H9 (cell line): ENCODE results near the gene MAD1L1. TPM values are rescaled to one million over a fixed set of nuclear protein-coding genes. Genes with fewer than 3 reads are reported as not detected.

Experiments used
- DNase-seq: peaks from one replicate; pipeline ENCODE4 v3.0.0-alpha.2; 2017
- H2AFZ ChIP-seq: one replicate; pipeline ENCODE4 v1.6.1; 2013; ENCODE audit warnings: mild to moderate bottlenecking, low read length, control low read depth, moderate library complexity
- H2AK5ac ChIP-seq: 2 replicates; pipeline ENCODE4 v1.6.1; 2013; ENCODE audit warnings: low read length, control low read depth, mixed read lengths; ENCODE audit not compliant: insufficient read length
- H2BK120ac ChIP-seq: one replicate; pipeline ENCODE4 v1.6.1; 2013; ENCODE audit warnings: low read depth, mild to moderate bottlenecking, low read length, control low read depth, inconsistent platforms; ENCODE audit not compliant: poor library complexity, severe bottlenecking
- H2BK12ac ChIP-seq: 2 replicates; pipeline ENCODE4 v1.6.1; 2013; ENCODE audit warnings: low read length, control low read depth, mixed read lengths, low read depth; ENCODE audit not compliant: insufficient read length
- H2BK15ac ChIP-seq: 2 replicates; pipeline ENCODE4 v1.6.1; 2013; ENCODE audit warnings: low read depth, low read length, control low read depth
- H2BK20ac ChIP-seq: one replicate; pipeline ENCODE4 v1.6.1; 2013; ENCODE audit warnings: low read depth, mild to moderate bottlenecking, low read length, control low read depth, inconsistent platforms; ENCODE audit not compliant: poor library complexity, severe bottlenecking
- H2BK5ac ChIP-seq: 2 replicates; pipeline ENCODE4 v1.6.1; 2013; ENCODE audit warnings: low read length, control low read depth, mixed read lengths; ENCODE audit not compliant: insufficient read length
- H3K14ac ChIP-seq: 2 replicates; pipeline ENCODE4 v1.6.1; 2013; ENCODE audit warnings: low read length, control low read depth; ENCODE audit not compliant: insufficient read depth
- H3K18ac ChIP-seq: 2 replicates; pipeline ENCODE4 v1.6.1; 2013; ENCODE audit warnings: low read depth, mild to moderate bottlenecking, mixed read lengths, low read length, control low read depth; ENCODE audit not compliant: insufficient read length
- H3K23ac ChIP-seq: 2 replicates; pipeline ENCODE4 v1.6.1; 2013; ENCODE audit warnings: low read length, control low read depth, mixed read lengths, low read depth; ENCODE audit not compliant: insufficient read length
- H3K23me2 ChIP-seq: 2 replicates; pipeline ENCODE4 v1.6.1; 2013; ENCODE audit warnings: low read depth, mild to moderate bottlenecking, mixed read lengths, low read length, control low read depth; ENCODE audit not compliant: insufficient read length, poor library complexity, severe bottlenecking
- H3K27ac ChIP-seq: 2 replicates; pipeline ENCODE4 v1.5.1; 2013; ENCODE audit warnings: low read length, control low read depth, mixed read lengths, low read depth; ENCODE audit not compliant: insufficient read length
- H3K27me3 ChIP-seq: 2 replicates; pipeline ENCODE4 v1.6.1; 2013; ENCODE audit warnings: low read length, control low read depth, inconsistent platforms; ENCODE audit not compliant: insufficient read depth
- H3K4ac ChIP-seq: 2 replicates; pipeline ENCODE4 v1.6.1; 2013; ENCODE audit warnings: low read depth, mild to moderate bottlenecking, control low read depth, inconsistent platforms, low read length, moderate library complexity
- H3K4me1 ChIP-seq: 2 replicates; pipeline ENCODE4 v1.6.1; 2013; ENCODE audit warnings: low read length, control low read depth, inconsistent platforms; ENCODE audit not compliant: insufficient read depth
- H3K4me2 ChIP-seq: 2 replicates; pipeline ENCODE4 v1.6.1; 2013; ENCODE audit warnings: low read length, control low read depth, mixed read lengths; ENCODE audit not compliant: insufficient read length, insufficient read depth
- H3K56ac ChIP-seq: 2 replicates; pipeline ENCODE4 v1.6.1; 2013; ENCODE audit warnings: low read depth, mild to moderate bottlenecking, mixed read lengths, low read length, control low read depth; ENCODE audit not compliant: insufficient read length
- H3K79me1 ChIP-seq: 2 replicates; pipeline ENCODE4 v1.6.1; 2013; ENCODE audit warnings: low read depth, mild to moderate bottlenecking, moderate library complexity, low read length, control low read depth, inconsistent platforms; ENCODE audit not compliant: insufficient read depth, poor library complexity, severe bottlenecking
- H3K79me2 ChIP-seq: 2 replicates; pipeline ENCODE4 v1.6.1; 2013; ENCODE audit warnings: low read length, control low read depth, inconsistent platforms; ENCODE audit not compliant: insufficient read depth
- H3K9ac ChIP-seq: 2 replicates; pipeline ENCODE4 v1.6.1; 2013; ENCODE audit warnings: low read length, control low read depth, mixed read lengths; ENCODE audit not compliant: insufficient read length; ENCODE audit errors: extremely low read depth
- H3K9me3 ChIP-seq: one replicate; pipeline ENCODE4 v1.6.1; 2013; ENCODE audit warnings: low read depth, low read length, inconsistent platforms; ENCODE audit not compliant: control insufficient read depth
- H3T11ph ChIP-seq: one replicate; pipeline ENCODE4 v1.6.1; 2013; ENCODE audit warnings: mild to moderate bottlenecking, low read length, control low read depth, inconsistent platforms
- H4K20me1 ChIP-seq: one replicate; pipeline ENCODE4 v1.6.1; 2013; ENCODE audit not compliant: control insufficient read depth, insufficient read length, insufficient read depth
- H4K5ac ChIP-seq: 2 replicates; pipeline ENCODE4 v1.6.1; 2013; ENCODE audit warnings: low read depth, mild to moderate bottlenecking, mixed read lengths, low read length, control low read depth; ENCODE audit not compliant: insufficient read length
- H4K8ac ChIP-seq: replicated peaks from 2 replicates; pipeline ENCODE4 v1.6.1; 2013; ENCODE audit warnings: low read length, control low read depth, mixed read lengths, low read depth; ENCODE audit not compliant: insufficient read length
- H4K91ac ChIP-seq: 2 replicates; pipeline ENCODE4 v1.6.1; 2013; ENCODE audit warnings: low read depth, mild to moderate bottlenecking, moderate library complexity, mixed read lengths, low read length, control low read depth; ENCODE audit not compliant: insufficient read length
- H3K27ac Mint-ChIP-seq, 3 experiments: 2 replicates in 2 of 3; 3 replicates in 1 of 3; pipeline ENCODE4 v1.8.0; 2020 to 2021; ENCODE audit warnings: mixed read lengths in 3 of 3, mild to moderate bottlenecking in 1 of 3, moderate library complexity in 1 of 3
- H3K27me3 Mint-ChIP-seq: 2 replicates; pipeline ENCODE4 v1.8.0; 2021; ENCODE audit warnings: low read depth, mild to moderate bottlenecking, moderate library complexity, mixed read lengths
- H3K36me3 Mint-ChIP-seq, 3 experiments: 2 replicates in 2 of 3; 3 replicates in 1 of 3; pipeline ENCODE4 v1.8.0; 2020 to 2021; ENCODE audit warnings: low read depth in 3 of 3, mixed read lengths in 3 of 3; ENCODE audit not compliant: insufficient read depth in 1 of 3
- H3K4me1 Mint-ChIP-seq, 2 experiments: 2 replicates each; pipeline ENCODE4 v1.8.0; 2020; ENCODE audit warnings: mixed read lengths in 2 of 2
- H3K4me3 Mint-ChIP-seq, 2 experiments: 2 replicates in 1 of 2; 3 replicates in 1 of 2; pipeline ENCODE4 v1.8.0; 2020 to 2021; ENCODE audit warnings: mild to moderate bottlenecking in 2 of 2, mixed read lengths in 2 of 2, moderate library complexity in 1 of 2
- H3K9me3 Mint-ChIP-seq, 2 experiments: 2 replicates in 1 of 2; 3 replicates in 1 of 2; pipeline ENCODE4 v1.8.0; 2020; ENCODE audit warnings: mild to moderate bottlenecking in 2 of 2, mixed read lengths in 2 of 2, moderate library complexity in 1 of 2
- CTCF ChIP-seq: fragments of 200-600 bp; sonication (generic); conservative IDR thresholded peaks from 3 replicates; pipeline ENCODE4 v1.8.0; 2021; ENCODE audit warnings: antibody characterized with exemption, mild to moderate bottlenecking
- WGBS: extraction: QIAGEN DNeasy Blood & Tissue Kit; methylation state at CpG from one replicate; pipeline ENCODE4 v1.1.7; 2013; ENCODE audit warnings: missing lambda C conversion rate, low lambda C conversion rate, mixed read lengths; ENCODE audit not compliant: insufficient read length; ENCODE audit errors: extremely low coverage; 5-methylcytosine and 5-hydroxymethylcytosine counted together
- total RNA-seq: library from RNA; stranded (reverse); gene quantifications from 2 replicates; pipeline ENCODE4 v1.2.1, GENCODE V29; 2021

Gene MAD1L1
- total RNA-seq, 1 experiment from 2014 or later = 39.0 TPM

- no peaks in the 10 kb centered on the region for H3K9me3 ChIP-seq
- no peaks in the 10 kb centered on the region for H3K23me2 ChIP-seq
- peaks cover 14 to 28% (median 23%) of the 10 kb centered on the region in 3 experiments for H3K36me3 Mint-ChIP-seq
- H2BK12ac ChIP-seq = no peak overlapping the region
- H3K23ac ChIP-seq = no peak overlapping the region
- no peak overlapping the region for H3T11ph ChIP-seq
- H3K4me2 ChIP-seq = no peak overlapping the region
- no peak overlapping the region for H3K18ac ChIP-seq
- no peaks in the 10 kb centered on the region for H3K79me1 ChIP-seq
- H4K91ac ChIP-seq = no peak overlapping the region
- H4K8ac ChIP-seq = no peak overlapping the region
- H3K56ac ChIP-seq = no peak overlapping the region
- no peaks in the 10 kb centered on the region for H3K4me1 ChIP-seq
- peaks cover 0 to 2% of the 10 kb centered on the region in 2 experiments; a peak in 1 of 5 replicates for H3K9me3 Mint-ChIP-seq
- no peak for DNase-seq
- no peaks in the 10 kb centered on the region for H4K20me1 ChIP-seq
- no peaks in the 10 kb centered on the region for H3K27me3 ChIP-seq
- H2AK5ac ChIP-seq = no peak overlapping the region
- no peak overlapping the region for H3K14ac ChIP-seq
- no peak overlapping the region for H2BK5ac ChIP-seq
- no peak overlapping the region for H4K5ac ChIP-seq
- H3K4me1 Mint-ChIP-seq = peaks cover under 1 to 4% of the 10 kb centered on the region in 2 experiments; a peak in 2 of 4 replicates
- no peak overlapping the region for H3K4ac ChIP-seq
- WGBS = no CpG with 5 or more reads among the region's 15 CpGs
- no peak overlapping the region for H2AFZ ChIP-seq
- H3K27ac Mint-ChIP-seq = no peak overlapping the region
- no peaks in the 10 kb centered on the region for H3K27me3 Mint-ChIP-seq
- no peak overlapping the region for H2BK120ac ChIP-seq
- no peak overlapping the region for H2BK15ac ChIP-seq
- no peak overlapping the region for H3K27ac ChIP-seq
- no peak overlapping the region for H3K4me3 Mint-ChIP-seq
- H3K9ac ChIP-seq = no peak overlapping the region
- no peak overlapping the region for H2BK20ac ChIP-seq
- no peaks in the 10 kb centered on the region for H3K79me2 ChIP-seq
- no peak for TF ChIP-seq CTCF
Measured at GRCh38 chr7:1963575-1963974, 269.2 kb downstream of the MAD1L1 start.
